Pancreas (tissue), 10 donors: ENCODE results near the gene IL4I1. TPM values are rescaled to one million over a fixed set of nuclear protein-coding genes. Genes with fewer than 3 reads are reported as not detected.

ENCODE experiments used
- ATAC-seq, 4 donors: fragments of 200-7000 bp; cut with Tn5 transposase; one replicate each; pipeline versions ENCODE4 v1.8.0 to v1.9.1; 2020; ENCODE audit warnings: mild to moderate bottlenecking in 4 of 4, moderate library complexity in 4 of 4
- DNase-seq, 6 donors: peaks; one replicate each; pipeline ENCODE4 v3.0.0-alpha.2; 2020
- FAIRE-seq: peaks from 2 replicates; lab custom pipeline; 2012; peaks lifted over from hg19 to GRCh38; lab: Jason Lieb, UNC
- H3K27ac ChIP-seq, 4 donors: fragments of 200-600 bp; sonication (generic); 1 replicate in 3 of 4; 2 replicates in 1 of 4; pipeline versions ENCODE4 v1.5.0 to v1.8.0; 2020
- H3K27me3 ChIP-seq, 4 donors: fragments of 200-600 bp; one replicate each; pipeline ENCODE4 v1.8.0; 2021
- H3K36me3 ChIP-seq, 3 donors: fragments of 200-600 bp; sonication (generic) in 1 of 3; one replicate each; pipeline versions ENCODE4 v1.5.0 to v1.8.0; 2020 to 2021
- H3K4me1 ChIP-seq, 3 donors: fragments of 200-600 bp; one replicate each; pipeline ENCODE4 v1.8.0; 2021
- H3K4me3 ChIP-seq, 4 donors: fragments of 200-600 bp; sonication (generic) in 2 of 4; one replicate each; pipeline versions ENCODE4 v1.5.0 to v1.8.0; 2020 to 2021
- H3K9me3 ChIP-seq, 4 donors: fragments of 200-600 bp; one replicate each; pipeline ENCODE4 v1.8.0; 2021
- WGBS, 2 donors: extraction: QIAGEN DNeasy Blood & Tissue Kit; methylation state at CpG; one replicate each; pipeline ENCODE4 v1.1.7; 2013; 5-methylcytosine and 5-hydroxymethylcytosine counted together
- intact Hi-C, 3 donors: fragments of 100-400 bp; cut with DNase I; formaldehyde crosslinking; loops; one replicate each; pipeline versions ENCODE4 v1.11.1 to v1.14.2; 2022
- polyA plus RNA-seq, 2 donors: library from polyadenylated mRNA; stranded (reverse); fragments of 200-250 nt; gene quantifications; one replicate each; pipeline ENCODE4 v1.2.3, GENCODE V29; 2013
- total RNA-seq, 6 donors: library from RNA; stranded (reverse); fragmentation: NEBNext Ultra II Directional in 4 of 6; extraction: Animal tissue kit (Norgen Biotek cat#: 25700) in 4 of 6; gene quantifications; one replicate each; pipeline versions ENCODE4 v1.2.1 to v1.2.4, GENCODE V29; 2021 to 2023
- TF ChIP-seq, protein P1 (sequence below), 4 donors: fragments of 200-600 bp; sonication (generic) in 3 of 4; IDR thresholded peaks; one replicate each; pipeline versions ENCODE4 v1.5.0 to v1.8.0; 2021; ENCODE audit warnings: antibody characterized with exemption in 4 of 4
- donor health status: healthy with polysubstance abuse.
- donor health status: DM: no; HTN: no; CAD: no; lungs with moderate emphysema.
- donor health status: DM: no; HTN: no; CAD: no.
- donor health status: control.
- donor health status: control.
- donor health status: Bipolar disorder and iron deficiency.
- donor health status: DM: yes; HTN: yes; CAD: no.
- donor health status: DM: no; HTN: no; CAD: no.
- donor health status: DM: no; HTN: no; CAD: no.
- donor health status: DM: yes; HTN: yes; CAD: no.

Gene IL4I1
- total and polyA plus RNA-seq, 8 donors = 0.23 to 4.0 (median 0.63) TPM

GRCh38 chr19:49875177-49875576 is 21.5 kb downstream of the IL4I1 start:
- H3K4me1 ChIP-seq = peaks cover 5 to 16% (median 11%) of the 10 kb centered on the region in 3 donors
- no peak for FAIRE-seq
- WGBS, 2 donors = 73 to 86% methylated on average over 4 of the region's 4 CpGs
- H3K27me3 ChIP-seq = no peaks in the 10 kb centered on the region
- intact Hi-C loops = no loop called here
- no peaks in the 10 kb centered on the region for H3K9me3 ChIP-seq
- peak overlapping the region in 1 of 4 donors; percentile 62 for H3K4me3 ChIP-seq
- no peak for ATAC-seq
- TF ChIP-seq, protein P1, sequence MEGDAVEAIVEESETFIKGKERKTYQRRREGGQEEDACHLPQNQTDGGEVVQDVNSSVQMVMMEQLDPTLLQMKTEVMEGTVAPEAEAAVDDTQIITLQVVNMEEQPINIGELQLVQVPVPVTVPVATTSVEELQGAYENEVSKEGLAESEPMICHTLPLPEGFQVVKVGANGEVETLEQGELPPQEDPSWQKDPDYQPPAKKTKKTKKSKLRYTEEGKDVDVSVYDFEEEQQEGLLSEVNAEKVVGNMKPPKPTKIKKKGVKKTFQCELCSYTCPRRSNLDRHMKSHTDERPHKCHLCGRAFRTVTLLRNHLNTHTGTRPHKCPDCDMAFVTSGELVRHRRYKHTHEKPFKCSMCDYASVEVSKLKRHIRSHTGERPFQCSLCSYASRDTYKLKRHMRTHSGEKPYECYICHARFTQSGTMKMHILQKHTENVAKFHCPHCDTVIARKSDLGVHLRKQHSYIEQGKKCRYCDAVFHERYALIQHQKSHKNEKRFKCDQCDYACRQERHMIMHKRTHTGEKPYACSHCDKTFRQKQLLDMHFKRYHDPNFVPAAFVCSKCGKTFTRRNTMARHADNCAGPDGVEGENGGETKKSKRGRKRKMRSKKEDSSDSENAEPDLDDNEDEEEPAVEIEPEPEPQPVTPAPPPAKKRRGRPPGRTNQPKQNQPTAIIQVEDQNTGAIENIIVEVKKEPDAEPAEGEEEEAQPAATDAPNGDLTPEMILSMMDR (IDR thresholded peaks at IDR 0.05) = no peak
- peaks cover 0 to 3% (median 2%) of the 10 kb centered on the region in 3 donors for H3K36me3 ChIP-seq
- DNase-seq = peak in 2 of 6 donors; percentile 28 to 38
- no peak overlapping the region for H3K27ac ChIP-seq

- no peaks in the 10 kb centered on the region for H3K36me3 ChIP-seq
- no peak overlapping the region for H3K27ac ChIP-seq
- TF ChIP-seq, protein P1 (IDR thresholded peaks at IDR 0.05) = no peak
- DNase-seq (peak in 1 of 6 donors; percentile 32), FAIRE-seq (no peak), ATAC-seq (no peak)
- WGBS, 2 donors = 83 to 89% methylated on average over 11 of the region's 11 CpGs
- no peaks in the 10 kb centered on the region for H3K9me3 ChIP-seq
- no peak overlapping the region for H3K4me3 ChIP-seq
- H3K27me3 ChIP-seq = no peaks in the 10 kb centered on the region
- intact Hi-C loops = no loop called here
- H3K4me1 ChIP-seq = peaks cover 7 to 18% (median 13%) of the 10 kb centered on the region in 3 donors
Measured at GRCh38 chr19:49874503-49875157, 22.1 kb downstream of the IL4I1 start.

DNA sequence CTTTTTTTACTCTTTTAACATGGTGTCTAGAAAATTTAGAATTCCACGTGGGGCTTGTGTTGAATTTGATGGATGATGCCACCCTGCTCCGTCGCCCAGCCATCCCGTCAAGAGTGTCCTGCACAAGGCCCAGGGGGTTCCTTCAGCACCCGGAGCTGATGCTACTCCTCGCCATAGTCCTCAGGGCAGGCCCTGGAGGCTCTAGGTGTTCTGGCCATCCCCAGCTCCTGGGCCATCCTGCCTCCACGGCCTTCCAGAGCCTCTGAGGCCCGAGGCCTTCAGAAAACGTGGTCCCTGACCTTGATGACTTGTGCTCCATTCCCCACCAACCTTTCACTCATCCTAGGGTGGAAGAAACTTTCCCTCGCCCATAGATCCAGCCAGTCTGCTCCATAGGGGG is 22.9 kb downstream of the IL4I1 start:
- TF ChIP-seq, protein P1 (IDR thresholded peaks at IDR 0.05) = no peak
- intact Hi-C loops = no loop called here
- WGBS, 2 donors = 72 to 82% methylated on average over 10 of the region's 10 CpGs
- ATAC-seq (no peak), DNase-seq (peak in 2 of 6 donors; percentile 25 to 27), FAIRE-seq (no peak)
- H3K27ac ChIP-seq = no peak overlapping the region
- no peak overlapping the region for H3K4me3 ChIP-seq
- no peaks in the 10 kb centered on the region for H3K9me3 ChIP-seq
- H3K36me3 ChIP-seq = no peaks in the 10 kb centered on the region
- no peaks in the 10 kb centered on the region for H3K27me3 ChIP-seq
- H3K4me1 ChIP-seq = peaks cover 7 to 21% (median 13%) of the 10 kb centered on the region in 3 donors

GRCh38 chr19:49873129-49873521 is 23.6 kb downstream of the IL4I1 start:
- ATAC-seq (no peak), DNase-seq (peak in 2 of 6 donors; percentile 23 to 57), FAIRE-seq (no peak)
- no peaks in the 10 kb centered on the region for H3K27me3 ChIP-seq
- no peak overlapping the region for H3K27ac ChIP-seq
- 91 to 94% methylated on average over 23 to 29 of the region's 29 CpGs for WGBS, 2 donors
- intact Hi-C loops = no loop called here
- no peaks in the 10 kb centered on the region for H3K36me3 ChIP-seq
- no peaks in the 10 kb centered on the region for H3K9me3 ChIP-seq
- TF ChIP-seq, protein P1 (IDR thresholded peaks at IDR 0.05) = no peak
- peaks cover 7 to 23% (median 13%) of the 10 kb centered on the region in 3 donors for H3K4me1 ChIP-seq
- H3K4me3 ChIP-seq = no peak overlapping the region
